ENCODE measurements around the gene SNED1.

DNA sequence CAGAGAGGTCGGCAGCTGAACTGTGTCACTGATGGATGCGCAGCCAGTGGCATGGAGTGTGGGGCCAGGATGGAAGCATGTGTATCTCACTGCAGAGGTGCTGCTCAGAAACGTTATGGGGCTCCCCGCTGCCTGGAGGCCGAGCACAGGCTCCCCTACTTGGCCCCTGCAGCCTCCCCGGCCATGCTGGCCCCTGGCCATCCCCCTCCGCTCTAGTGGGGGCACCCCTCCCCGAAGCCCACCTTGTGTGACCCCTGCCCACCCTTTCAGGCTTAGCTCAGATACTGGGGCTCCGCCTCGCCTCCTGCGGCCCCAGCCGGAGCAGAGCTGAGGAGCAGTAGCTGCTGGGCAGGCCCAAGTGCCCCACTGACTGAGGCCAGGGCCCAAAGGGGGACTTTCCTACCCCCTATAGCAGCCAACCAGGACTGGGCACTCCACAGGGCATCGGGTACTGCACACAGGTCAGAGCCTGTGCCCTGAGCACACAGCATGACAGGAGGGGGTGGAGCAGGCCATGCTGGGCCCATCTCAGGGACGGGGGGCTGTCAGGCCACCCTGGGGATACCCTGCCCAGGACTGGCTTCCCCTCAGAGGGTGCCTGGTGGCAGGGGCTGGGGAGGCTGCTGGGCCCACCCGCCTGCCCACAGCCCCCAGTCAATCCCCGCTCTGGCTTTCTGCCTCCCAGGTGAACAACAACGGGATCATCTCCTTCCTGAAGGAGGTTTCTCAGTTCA lies 31.3 kb downstream of the SNED1 start:
- no peak for TF ChIP-seq EZH2 (IDR thresholded peaks at IDR 0.05; ENCODE audit: borderline replicate concordance, low read length)
- TF ChIP-seq, protein P1, sequence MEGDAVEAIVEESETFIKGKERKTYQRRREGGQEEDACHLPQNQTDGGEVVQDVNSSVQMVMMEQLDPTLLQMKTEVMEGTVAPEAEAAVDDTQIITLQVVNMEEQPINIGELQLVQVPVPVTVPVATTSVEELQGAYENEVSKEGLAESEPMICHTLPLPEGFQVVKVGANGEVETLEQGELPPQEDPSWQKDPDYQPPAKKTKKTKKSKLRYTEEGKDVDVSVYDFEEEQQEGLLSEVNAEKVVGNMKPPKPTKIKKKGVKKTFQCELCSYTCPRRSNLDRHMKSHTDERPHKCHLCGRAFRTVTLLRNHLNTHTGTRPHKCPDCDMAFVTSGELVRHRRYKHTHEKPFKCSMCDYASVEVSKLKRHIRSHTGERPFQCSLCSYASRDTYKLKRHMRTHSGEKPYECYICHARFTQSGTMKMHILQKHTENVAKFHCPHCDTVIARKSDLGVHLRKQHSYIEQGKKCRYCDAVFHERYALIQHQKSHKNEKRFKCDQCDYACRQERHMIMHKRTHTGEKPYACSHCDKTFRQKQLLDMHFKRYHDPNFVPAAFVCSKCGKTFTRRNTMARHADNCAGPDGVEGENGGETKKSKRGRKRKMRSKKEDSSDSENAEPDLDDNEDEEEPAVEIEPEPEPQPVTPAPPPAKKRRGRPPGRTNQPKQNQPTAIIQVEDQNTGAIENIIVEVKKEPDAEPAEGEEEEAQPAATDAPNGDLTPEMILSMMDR (conservative IDR thresholded peaks at IDR 0.05 in 1 of 2, IDR thresholded peaks at IDR 0.05 in 1 of 2; ENCODE audit: extremely low read depth in 1 of 2, insufficient read depth in 1 of 2, low read depth in 1 of 2, low read length in 2 of 2) = no peak

All from mammary epithelial cell (primary cell).